Adrenal gland (tissue), 5 donors: Measurements from ENCODE around the gene DHCR24.

Experiments used
- POLR2A ChIP-seq, 2 donors: fragments of 450-650 bp; IDR thresholded peaks; one replicate each; pipeline ENCODE4 v1.6.1; 2017; ENCODE audit warnings: antibody characterized with exemption in 2 of 2, mild to moderate bottlenecking in 2 of 2, moderate library complexity in 1 of 2
- TF ChIP-seq, protein P1 (sequence below), 6 experiments: fragments of 450-650 bp in 4 of 6; fragments of 200-600 bp in 2 of 6; sonication (generic) in 1 of 6; IDR thresholded peaks; 1 replicate in 5 of 6; 2 replicates in 1 of 6; pipeline versions ENCODE4 v1.5.1 to v1.8.0; 2016 to 2021; ENCODE audit warnings: antibody characterized with exemption in 6 of 6, mild to moderate bottlenecking in 2 of 6, moderate library complexity in 1 of 6
- donor health status: DM: no; HTN: no; CAD: no.

DNA sequence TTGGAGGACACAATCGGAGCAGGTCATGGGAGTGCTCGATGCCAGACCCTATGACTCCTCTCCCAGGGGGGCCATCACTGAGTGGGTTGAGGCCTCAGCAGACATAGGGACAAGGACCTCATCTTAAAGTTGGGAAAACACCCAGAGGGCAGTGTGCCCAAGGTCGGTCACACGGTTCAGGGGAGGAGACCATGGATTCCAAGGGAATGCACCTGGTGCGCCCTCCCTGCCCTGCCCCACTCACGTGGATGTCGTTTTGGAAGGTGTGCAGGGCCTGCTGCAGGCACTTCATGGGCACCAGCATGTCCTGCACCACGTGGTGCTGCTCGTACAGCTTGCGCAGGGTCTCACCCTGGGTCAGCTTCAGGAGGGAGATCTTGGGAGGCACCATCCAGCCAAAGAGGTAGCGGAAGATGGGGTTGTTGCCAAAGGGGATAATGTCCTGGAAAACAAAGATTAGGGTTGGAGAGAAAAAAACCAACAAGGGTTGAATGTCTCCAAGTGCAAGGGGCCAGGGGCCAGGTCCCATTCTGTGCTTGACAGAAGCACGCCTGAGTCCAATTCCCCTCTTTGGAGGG lies 33.1 kb downstream of the DHCR24 start:
- TF ChIP-seq POLR2A (IDR thresholded peaks at IDR 0.05), result no peak
- TF ChIP-seq, protein P1, sequence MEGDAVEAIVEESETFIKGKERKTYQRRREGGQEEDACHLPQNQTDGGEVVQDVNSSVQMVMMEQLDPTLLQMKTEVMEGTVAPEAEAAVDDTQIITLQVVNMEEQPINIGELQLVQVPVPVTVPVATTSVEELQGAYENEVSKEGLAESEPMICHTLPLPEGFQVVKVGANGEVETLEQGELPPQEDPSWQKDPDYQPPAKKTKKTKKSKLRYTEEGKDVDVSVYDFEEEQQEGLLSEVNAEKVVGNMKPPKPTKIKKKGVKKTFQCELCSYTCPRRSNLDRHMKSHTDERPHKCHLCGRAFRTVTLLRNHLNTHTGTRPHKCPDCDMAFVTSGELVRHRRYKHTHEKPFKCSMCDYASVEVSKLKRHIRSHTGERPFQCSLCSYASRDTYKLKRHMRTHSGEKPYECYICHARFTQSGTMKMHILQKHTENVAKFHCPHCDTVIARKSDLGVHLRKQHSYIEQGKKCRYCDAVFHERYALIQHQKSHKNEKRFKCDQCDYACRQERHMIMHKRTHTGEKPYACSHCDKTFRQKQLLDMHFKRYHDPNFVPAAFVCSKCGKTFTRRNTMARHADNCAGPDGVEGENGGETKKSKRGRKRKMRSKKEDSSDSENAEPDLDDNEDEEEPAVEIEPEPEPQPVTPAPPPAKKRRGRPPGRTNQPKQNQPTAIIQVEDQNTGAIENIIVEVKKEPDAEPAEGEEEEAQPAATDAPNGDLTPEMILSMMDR (IDR thresholded peaks at IDR 0.05), result no peak
